ENCODE results near the gene PCDHAC1.
"Not testable (repeated sequence)": the region's sequence is repeated elsewhere in the genome, so short reads cannot be mapped to it uniquely, and the experiment has no call there.

The PCDHAC1 gene

GRCh38 chr5:140925806-140926442 lies at the start of gene PCDHAC1:
Gene PCDHAC1 (plus strand): TSS chr5:140926299. CDS start chr5:140926893, 594 bp downstream.
- no peak for DNase-seq

GRCh38 chr5:140876541-140877261 lies 49.4 kb upstream of the PCDHAC1 start:
- not testable (repeated sequence) for DNase-seq

GRCh38 chr5:140877262-140877581 lies 48.9 kb upstream of the PCDHAC1 start:
- no peak for DNase-seq

GRCh38 chr5:140881889-140882590 lies 44.1 kb upstream of the PCDHAC1 start, which contains the start of gene PCDHA13:
Gene PCDHA13 (plus strand): TSS chr5:140882124. CDS start chr5:140882269, 145 bp downstream.
- no peak for DNase-seq

GRCh38 chr5:140882591-140882899 lies 43.6 kb upstream of the PCDHAC1 start:
- DNase-seq, result no peak

- DNase-seq, result no peak
These were observed 42.7 kb upstream of the PCDHAC1 start for GRCh38 chr5:140883373-140883772.

- DNase-seq, result no peak
These were observed 42.0 kb upstream of the PCDHAC1 start for GRCh38 chr5:140883927-140884697.

GRCh38 chr5:140916325-140916724 lies 9.8 kb upstream of the PCDHAC1 start:
- no peak for DNase-seq

GRCh38 chr5:140923601-140924000 lies 2.5 kb upstream of the PCDHAC1 start:
- no peak for DNase-seq

GRCh38 chr5:140926443-140927227 lies 536 bp downstream of the PCDHAC1 start:
- no peak for DNase-seq

GRCh38 chr5:140927228-140927573 lies 1.1 kb downstream of the PCDHAC1 start:
- DNase-seq, result no peak

- no peak for DNase-seq
These were observed 9.0 kb downstream of the PCDHAC1 start for GRCh38 chr5:140934964-140935606.

- DNase-seq, result no peak
These were observed 20.5 kb downstream of the PCDHAC1 start for GRCh38 chr5:140946578-140946977.

GRCh38 chr5:140951636-140952035 lies 25.5 kb downstream of the PCDHAC1 start:
- no peak for DNase-seq

- no peak for DNase-seq
These were observed 27.1 kb downstream of the PCDHAC1 start for GRCh38 chr5:140953234-140953633.

GRCh38 chr5:140962190-140962589 lies 36.1 kb downstream of the PCDHAC1 start:
- no peak for DNase-seq

GRCh38 chr5:140964356-140964755 lies 38.3 kb downstream of the PCDHAC1 start:
- DNase-seq, result no peak

- DNase-seq, result no peak
These were observed 39.8 kb downstream of the PCDHAC1 start for GRCh38 chr5:140965905-140966292.

- DNase-seq, result no peak
These were observed 40.5 kb downstream of the PCDHAC1 start, which contains the start of gene PCDHAC2 for GRCh38 chr5:140966293-140967225. Gene PCDHAC2 (plus strand): TSS chr5:140966476. CDS start chr5:140966767, 291 bp downstream.

- no peak for DNase-seq
These were observed 41.3 kb downstream of the PCDHAC1 start for GRCh38 chr5:140967226-140967893.
